ENCODE measurements around the gene GXYLT2.

GXYLT2 gene

DNA sequence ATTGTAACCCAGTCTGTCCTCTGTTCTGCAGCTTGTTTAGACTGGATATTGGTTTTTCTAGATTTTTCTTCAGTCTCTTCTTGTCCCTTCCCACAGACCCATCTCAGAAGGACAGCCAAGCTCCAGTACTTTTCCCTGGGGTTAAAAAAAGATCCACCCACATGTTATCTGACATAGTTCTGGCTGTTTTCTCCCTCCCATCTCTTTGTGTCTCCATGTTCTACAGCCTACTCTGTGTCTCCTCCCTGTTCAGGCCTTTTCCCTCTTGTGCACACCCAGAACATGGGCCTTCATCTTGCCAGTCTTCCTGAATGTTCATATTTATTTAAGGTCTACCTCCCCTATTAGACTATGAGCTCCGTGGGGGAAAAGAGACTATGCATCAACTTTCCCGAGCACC is 103.7 kb downstream of the GXYLT2 start:
- Histone ChIP-seq H3K27ac (ENCODE audit: extremely low read depth, low read depth, low read length) (no peak overlapping the region), H3K36me3 (ENCODE audit: control insufficient read depth in 2 of 2, insufficient read depth in 1 of 2, low read length in 2 of 2) (no peaks in the 10 kb centered on the region), H3K4me3 (ENCODE audit: low read depth, low read length) (no peak overlapping the region), H3K9me3 (ENCODE audit: control insufficient read depth, insufficient read depth, low read depth, low read length) (no peaks in the 10 kb centered on the region), H3K4me1 (ENCODE audit: control insufficient read depth, insufficient read depth, low read length) (no peaks in the 10 kb centered on the region)
- POLR2A ChIA-PET: no interaction called here
- TF ChIP-seq ZNF654 (tag by site-specific recombination; IDR thresholded peaks at IDR 0.05; ENCODE audit: low read depth): no peak
- no peak for TF ChIP-seq ZNF701 (tag by site-specific recombination; IDR thresholded peaks at IDR 0.05)
- CTCF ChIA-PET: no interaction called here

GRCh38 chr3:72993391-72993790 is 105.5 kb downstream of the GXYLT2 start:
- CTCF ChIA-PET: interaction anchor here (0.6 kb wide), 1 partner anchor 88 kb away, joined by 3 read pairs; no protein-coding TSS in a partner anchor
- TF ChIP-seq, protein P1, sequence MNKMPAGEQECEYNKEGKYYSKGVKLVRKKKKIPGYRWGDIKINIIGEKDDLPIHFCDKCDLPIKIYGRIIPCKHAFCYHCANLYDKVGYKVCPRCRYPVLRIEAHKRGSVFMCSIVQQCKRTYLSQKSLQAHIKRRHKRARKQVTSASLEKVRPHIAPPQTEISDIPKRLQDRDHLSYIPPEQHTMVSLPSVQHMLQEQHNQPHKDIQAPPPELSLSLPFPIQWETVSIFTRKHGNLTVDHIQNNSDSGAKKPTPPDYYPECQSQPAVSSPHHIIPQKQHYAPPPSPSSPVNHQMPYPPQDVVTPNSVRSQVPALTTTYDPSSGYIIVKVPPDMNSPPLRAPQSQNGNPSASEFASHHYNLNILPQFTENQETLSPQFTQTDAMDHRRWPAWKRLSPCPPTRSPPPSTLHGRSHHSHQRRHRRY (tag by site-specific recombination; IDR thresholded peaks at IDR 0.05): no peak
- no peak for TF ChIP-seq ATF2 (tag by site-specific recombination; IDR thresholded peaks at IDR 0.05; ENCODE audit: low read depth)
- no peak for TF ChIP-seq ZNF639 (tag by site-specific recombination; IDR thresholded peaks at IDR 0.05)
- TF ChIP-seq ZNF76 (tag by site-specific recombination; IDR thresholded peaks at IDR 0.05; ENCODE audit: borderline replicate concordance, low read depth): no peak
- no peak for TF ChIP-seq FEZF1 (tag by site-specific recombination; IDR thresholded peaks at IDR 0.05)
- no peak for TF ChIP-seq TCF7L2 (IDR thresholded peaks at IDR 0.05; ENCODE audit: borderline replicate concordance, low read depth, low read length)
- TF ChIP-seq ZNF132 (tag by site-specific recombination; IDR thresholded peaks at IDR 0.05; ENCODE audit: borderline replicate concordance): no peak
- TF ChIP-seq GLIS2 (tag by site-specific recombination; IDR thresholded peaks at IDR 0.05): no peak
- TF ChIP-seq, protein P2, sequence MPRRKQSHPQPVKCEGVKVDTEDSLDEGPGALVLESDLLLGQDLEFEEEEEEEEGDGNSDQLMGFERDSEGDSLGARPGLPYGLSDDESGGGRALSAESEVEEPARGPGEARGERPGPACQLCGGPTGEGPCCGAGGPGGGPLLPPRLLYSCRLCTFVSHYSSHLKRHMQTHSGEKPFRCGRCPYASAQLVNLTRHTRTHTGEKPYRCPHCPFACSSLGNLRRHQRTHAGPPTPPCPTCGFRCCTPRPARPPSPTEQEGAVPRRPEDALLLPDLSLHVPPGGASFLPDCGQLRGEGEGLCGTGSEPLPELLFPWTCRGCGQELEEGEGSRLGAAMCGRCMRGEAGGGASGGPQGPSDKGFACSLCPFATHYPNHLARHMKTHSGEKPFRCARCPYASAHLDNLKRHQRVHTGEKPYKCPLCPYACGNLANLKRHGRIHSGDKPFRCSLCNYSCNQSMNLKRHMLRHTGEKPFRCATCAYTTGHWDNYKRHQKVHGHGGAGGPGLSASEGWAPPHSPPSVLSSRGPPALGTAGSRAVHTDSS (tag by site-specific recombination; IDR thresholded peaks at IDR 0.05): no peak
- TF ChIP-seq ZNF521 (tag by site-specific recombination; IDR thresholded peaks at IDR 0.05): no peak
- no peak for TF ChIP-seq ZNF18 (tag by site-specific recombination; IDR thresholded peaks at IDR 0.05)
- TF ChIP-seq BCL11A (tag by site-specific recombination; IDR thresholded peaks at IDR 0.05; ENCODE audit: low read depth): no peak
- TF ChIP-seq ZNF621 (tag by site-specific recombination; IDR thresholded peaks at IDR 0.05): no peak
- TF ChIP-seq PRDM10 (tag by site-specific recombination; IDR thresholded peaks at IDR 0.05): no peak
- TF ChIP-seq ZNF623 (tag by site-specific recombination; IDR thresholded peaks at IDR 0.05): no peak
- TF ChIP-seq BCL6B (tag by site-specific recombination; IDR thresholded peaks at IDR 0.05): no peak
- no peak for TF ChIP-seq BCL11B (tag by site-specific recombination; IDR thresholded peaks at IDR 0.05; ENCODE audit: low read depth)
- TF ChIP-seq, protein P3, sequence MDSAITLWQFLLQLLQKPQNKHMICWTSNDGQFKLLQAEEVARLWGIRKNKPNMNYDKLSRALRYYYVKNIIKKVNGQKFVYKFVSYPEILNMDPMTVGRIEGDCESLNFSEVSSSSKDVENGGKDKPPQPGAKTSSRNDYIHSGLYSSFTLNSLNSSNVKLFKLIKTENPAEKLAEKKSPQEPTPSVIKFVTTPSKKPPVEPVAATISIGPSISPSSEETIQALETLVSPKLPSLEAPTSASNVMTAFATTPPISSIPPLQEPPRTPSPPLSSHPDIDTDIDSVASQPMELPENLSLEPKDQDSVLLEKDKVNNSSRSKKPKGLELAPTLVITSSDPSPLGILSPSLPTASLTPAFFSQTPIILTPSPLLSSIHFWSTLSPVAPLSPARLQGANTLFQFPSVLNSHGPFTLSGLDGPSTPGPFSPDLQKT (IDR thresholded peaks at IDR 0.05; ENCODE audit: borderline replicate concordance, low read depth, low read length): no peak
- TF ChIP-seq ZFP37 (tag by site-specific recombination; IDR thresholded peaks at IDR 0.05): no peak

More at GRCh38 chr3:72993391-72993790, 105.5 kb downstream of the GXYLT2 start:
- H3K4me1 ChIP-seq (ENCODE audit: control insufficient read depth, insufficient read depth, low read length): no peaks in the 10 kb centered on the region
- H3K36me3 ChIP-seq (ENCODE audit: control insufficient read depth in 2 of 2, insufficient read depth in 1 of 2, low read length in 2 of 2): peaks cover 0 to 3% of the 10 kb centered on the region in 2 experiments; a peak in 1 of 3 replicates
- H3K27ac ChIP-seq (ENCODE audit: extremely low read depth, low read depth, low read length): no peak overlapping the region
- H3K4me3 ChIP-seq (ENCODE audit: low read depth, low read length): no peak overlapping the region
- no peaks in the 10 kb centered on the region for H3K9me3 ChIP-seq (ENCODE audit: control insufficient read depth, insufficient read depth, low read depth, low read length)
- POLR2A ChIA-PET: no interaction called here

All from HEK293 (cell line).